Lower leg skin (tissue), 3 donors: Measurements from ENCODE around the gene KIAA2012.

Experiments
- CTCF ChIP-seq, 3 donors: fragments of 450-650 bp; IDR thresholded peaks; one replicate each; pipeline ENCODE4 v1.5.1; 2016; ENCODE audit warnings: antibody characterized with exemption in 3 of 3, mild to moderate bottlenecking in 3 of 3, moderate library complexity in 2 of 3
- POLR2A ChIP-seq, 2 donors: fragments of 450-650 bp; IDR thresholded peaks; one replicate each; pipeline ENCODE4 v1.6.1; 2016 to 2017; ENCODE audit warnings: antibody characterized with exemption in 2 of 2, mild to moderate bottlenecking in 1 of 2, moderate library complexity in 1 of 2

GRCh38 chr2:202118168-202118567 lies 45.1 kb downstream of the KIAA2012 start:
- TF ChIP-seq CTCF (IDR thresholded peaks at IDR 0.05) (no peak), POLR2A (IDR thresholded peaks at IDR 0.05) (no peak)
